Spleen (tissue), 7 donors: ENCODE measurements around the gene AXIN1.

Source experiments
- POLR2A ChIP-seq, 3 donors: fragments of 450-650 bp; IDR thresholded peaks; one replicate each; pipeline ENCODE4 v1.5.1; 2017; ENCODE audit warnings: antibody characterized with exemption in 3 of 3, mild to moderate bottlenecking in 1 of 3
- TF ChIP-seq, protein P1 (sequence below), 11 experiments: fragments of 200-600 bp in 7 of 11; fragments of 450-650 bp in 4 of 11; sonication (generic) in 4 of 11; IDR thresholded peaks in 8 of 11; conservative IDR thresholded peaks in 3 of 11; 1 replicate in 7 of 11; 2 replicates in 4 of 11; pipeline versions ENCODE4 v1.4.0 to v1.8.0; 2016 to 2021; ENCODE audit warnings: antibody characterized with exemption in 11 of 11, inconsistent platforms in 4 of 11, mild to moderate bottlenecking in 1 of 11
- donor health status: DM: no; HTN: no; CAD: no; lungs with moderate emphysema.
- donor health status: DM: no; HTN: no; CAD: no.
- donor health status: DM: no; HTN: no; CAD: no.

- TF ChIP-seq POLR2A (IDR thresholded peaks at IDR 0.05), result no peak
- TF ChIP-seq, protein P1, sequence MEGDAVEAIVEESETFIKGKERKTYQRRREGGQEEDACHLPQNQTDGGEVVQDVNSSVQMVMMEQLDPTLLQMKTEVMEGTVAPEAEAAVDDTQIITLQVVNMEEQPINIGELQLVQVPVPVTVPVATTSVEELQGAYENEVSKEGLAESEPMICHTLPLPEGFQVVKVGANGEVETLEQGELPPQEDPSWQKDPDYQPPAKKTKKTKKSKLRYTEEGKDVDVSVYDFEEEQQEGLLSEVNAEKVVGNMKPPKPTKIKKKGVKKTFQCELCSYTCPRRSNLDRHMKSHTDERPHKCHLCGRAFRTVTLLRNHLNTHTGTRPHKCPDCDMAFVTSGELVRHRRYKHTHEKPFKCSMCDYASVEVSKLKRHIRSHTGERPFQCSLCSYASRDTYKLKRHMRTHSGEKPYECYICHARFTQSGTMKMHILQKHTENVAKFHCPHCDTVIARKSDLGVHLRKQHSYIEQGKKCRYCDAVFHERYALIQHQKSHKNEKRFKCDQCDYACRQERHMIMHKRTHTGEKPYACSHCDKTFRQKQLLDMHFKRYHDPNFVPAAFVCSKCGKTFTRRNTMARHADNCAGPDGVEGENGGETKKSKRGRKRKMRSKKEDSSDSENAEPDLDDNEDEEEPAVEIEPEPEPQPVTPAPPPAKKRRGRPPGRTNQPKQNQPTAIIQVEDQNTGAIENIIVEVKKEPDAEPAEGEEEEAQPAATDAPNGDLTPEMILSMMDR (IDR thresholded peaks at IDR 0.05 in 8 of 11, conservative IDR thresholded peaks at IDR 0.05 in 3 of 11), result no peak
These were observed 88.0 kb downstream of the AXIN1 start for GRCh38 chr16:264440-264951.
